H1 (cell line): ENCODE results near the gene CACNA1A. TPM values are rescaled to one million over a fixed set of nuclear protein-coding genes. Genes with fewer than 3 reads are reported as not detected.

Experiments used
- CTCF ChIA-PET: fragments of 300-600 bp; sonication (Branson Sonifier 250); formaldehyde crosslinking; loops from one replicate; lab custom pipeline; 2021; ENCODE audit not compliant: partially characterized antibody; lab: Charles Lee
- POLR2A ChIA-PET: fragments of 300-600 bp; sonication (Branson Sonifier 250); formaldehyde crosslinking; loops from one replicate; lab custom pipeline; 2021; ENCODE audit warnings: inconsistent platforms; ENCODE audit not compliant: partially characterized antibody; lab: Charles Lee
- DNase-seq, 2 experiments: peaks; one replicate each; pipeline versions ENCODE4 v3.0.0 to v3.0.0-alpha.2; 2010 to 2022; ENCODE audit warnings: low spot score in 2 of 2, low read depth in 1 of 2, mixed read lengths in 1 of 2
- FAIRE-seq: peaks from 2 replicates; lab custom pipeline; 2011; peaks lifted over from hg19 to GRCh38; lab: Jason Lieb, UNC
- H2AFZ ChIP-seq: 2 replicates; pipeline ENCODE4 v1.8.1; 2012; ENCODE audit warnings: low read length, inconsistent platforms
- H2AK5ac ChIP-seq: 2 replicates; pipeline ENCODE4 v1.6.1; 2013; ENCODE audit warnings: low read depth, low read length
- H2BK120ac ChIP-seq: replicated peaks from 2 replicates; pipeline ENCODE3; 2013; ENCODE audit warnings: low read depth, low read length, inconsistent platforms
- H2BK12ac ChIP-seq: 2 replicates; pipeline ENCODE4 v1.6.1; 2013; ENCODE audit warnings: low read depth, low read length
- H2BK15ac ChIP-seq: 2 replicates; pipeline ENCODE4 v1.6.1; 2013; ENCODE audit warnings: low read length
- H2BK20ac ChIP-seq: 2 replicates; pipeline ENCODE4 v1.6.1; 2013; ENCODE audit warnings: low read length
- H2BK5ac ChIP-seq: 2 replicates; pipeline ENCODE4 v1.6.1; 2013; ENCODE audit warnings: low read depth, low read length
- H3K14ac ChIP-seq: 2 replicates; pipeline ENCODE4 v1.6.1; 2013; ENCODE audit warnings: inconsistent platforms; ENCODE audit not compliant: insufficient read length
- H3K18ac ChIP-seq: 2 replicates; pipeline ENCODE4 v1.6.1; 2013; ENCODE audit warnings: low read length; ENCODE audit errors: extremely low read depth
- H3K23ac ChIP-seq: 2 replicates; pipeline ENCODE4 v1.6.1; 2013; ENCODE audit warnings: inconsistent platforms; ENCODE audit not compliant: insufficient read length
- H3K23me2 ChIP-seq: 2 replicates; pipeline ENCODE4 v1.6.1; 2013; ENCODE audit warnings: low read depth, low read length
- H3K27ac ChIP-seq: 2 replicates; pipeline ENCODE4 v1.6.1; 2011; ENCODE audit warnings: low read depth, low read length, inconsistent platforms
- H3K27me3 ChIP-seq, 4 experiments: replicated peaks in 1 of 4; 1 replicate in 1 of 4; 2 replicates in 3 of 4; pipeline versions ENCODE4 v1.6.1 to v1.8.1; 2011 to 2013; ENCODE audit warnings: low read length in 3 of 4, mild to moderate bottlenecking in 3 of 4, inconsistent platforms in 2 of 4, mixed read lengths in 2 of 4, moderate library complexity in 1 of 4; ENCODE audit not compliant: control insufficient read depth in 3 of 4, insufficient read depth in 3 of 4; ENCODE audit errors: extremely low read depth in 1 of 4
- H3K36me3 ChIP-seq, 4 experiments: 2 replicates each; pipeline versions ENCODE4 v1.6.1 to v1.8.1; 2011 to 2013; ENCODE audit warnings: mild to moderate bottlenecking in 4 of 4, low read length in 3 of 4, moderate library complexity in 2 of 4, control low read depth in 1 of 4, inconsistent platforms in 1 of 4; ENCODE audit not compliant: insufficient read depth in 4 of 4, control insufficient read depth in 2 of 4
- H3K4ac ChIP-seq: replicated peaks from 2 replicates; pipeline ENCODE3; 2013; ENCODE audit warnings: low read length, low read depth, mixed read lengths, inconsistent platforms; ENCODE audit not compliant: insufficient read length
- H3K4me1 ChIP-seq, 4 experiments: replicated peaks in 1 of 4; 1 replicate in 1 of 4; 2 replicates in 3 of 4; pipeline versions ENCODE4 v1.6.1 to v1.8.1; 2011 to 2013; ENCODE audit warnings: low read length in 3 of 4, inconsistent platforms in 2 of 4, mixed read lengths in 1 of 4; ENCODE audit not compliant: insufficient read depth in 4 of 4, control insufficient read depth in 3 of 4
- H3K4me2 ChIP-seq, 2 experiments: 2 replicates each; pipeline versions ENCODE4 v1.6.1 to v1.8.1; 2011 to 2013; ENCODE audit warnings: low read depth in 2 of 2, low read length in 2 of 2, control low read depth in 1 of 2, inconsistent platforms in 1 of 2, mild to moderate bottlenecking in 1 of 2; ENCODE audit not compliant: insufficient read depth in 1 of 2
- H3K4me3 ChIP-seq, 4 experiments: fragments of 200-600, 300-600 bp in 1 of 4; sonication (generic), shearing (Covaris generic), sonication (Bioruptor Twin) in 1 of 4; 2 replicates each; pipeline versions ENCODE4 v1.5.1 to v1.8.1; 2011 to 2016; ENCODE audit warnings: low read length in 4 of 4, low read depth in 3 of 4, control low read depth in 2 of 4, inconsistent platforms in 2 of 4, mild to moderate bottlenecking in 2 of 4, mixed read lengths in 1 of 4, moderate library complexity in 1 of 4; ENCODE audit not compliant: insufficient read depth in 2 of 4; ENCODE audit errors: extremely low read depth in 1 of 4
- H3K56ac ChIP-seq: replicated peaks from 2 replicates; pipeline ENCODE3; 2013; ENCODE audit warnings: low read depth, mild to moderate bottlenecking, mixed read lengths, low read length, inconsistent platforms; ENCODE audit not compliant: insufficient read length
- H3K79me1 ChIP-seq: 2 replicates; pipeline ENCODE4 v1.6.1; 2013; ENCODE audit warnings: low read depth, low read length, control low read depth
- H3K79me2 ChIP-seq, 2 experiments: 2 replicates each; pipeline versions ENCODE4 v1.6.1 to v1.8.1; 2012 to 2013; ENCODE audit warnings: low read length in 2 of 2, mild to moderate bottlenecking in 2 of 2, inconsistent platforms in 1 of 2; ENCODE audit not compliant: insufficient read depth in 2 of 2, control insufficient read depth in 1 of 2
- H3K9ac ChIP-seq, 4 experiments: replicated peaks in 1 of 4; 1 replicate in 1 of 4; 2 replicates in 3 of 4; pipeline versions ENCODE4 v1.6.1 to v1.8.1; 2011 to 2013; ENCODE audit warnings: low read depth in 3 of 4, low read length in 3 of 4, control low read depth in 2 of 4, mild to moderate bottlenecking in 2 of 4, moderate library complexity in 2 of 4, inconsistent platforms in 1 of 4; ENCODE audit errors: extremely low read depth in 1 of 4
- H3K9me3 ChIP-seq, 2 experiments: 2 replicates each; pipeline versions ENCODE4 v1.6.1 to v1.8.1; 2012 to 2013; ENCODE audit warnings: mild to moderate bottlenecking in 2 of 2, moderate library complexity in 2 of 2, control low read depth in 1 of 2, inconsistent platforms in 1 of 2, low read depth in 1 of 2, low read length in 1 of 2, mixed read lengths in 1 of 2; ENCODE audit not compliant: insufficient read depth in 2 of 2
- H4K20me1 ChIP-seq, 2 experiments: replicated peaks in 1 of 2; 2 replicates each; pipeline versions ENCODE3 to v1.8.1; 2011 to 2013; ENCODE audit warnings: inconsistent platforms in 2 of 2, low read length in 2 of 2, mild to moderate bottlenecking in 1 of 2; ENCODE audit not compliant: insufficient read depth in 2 of 2, control insufficient read depth in 1 of 2
- H4K5ac ChIP-seq: 2 replicates; pipeline ENCODE4 v1.6.1; 2013; ENCODE audit warnings: low read length, low read depth, mixed read lengths, inconsistent platforms; ENCODE audit not compliant: insufficient read length
- H4K8ac ChIP-seq: 2 replicates; pipeline ENCODE4 v1.8.0; 2013; ENCODE audit warnings: mild to moderate bottlenecking, moderate library complexity, low read length, inconsistent platforms; ENCODE audit not compliant: insufficient read depth; ENCODE audit errors: extremely low read depth
- H4K91ac ChIP-seq: replicated peaks from 2 replicates; pipeline ENCODE3; 2013; ENCODE audit warnings: low read length, mixed read lengths, inconsistent platforms; ENCODE audit not compliant: insufficient read length
- CEBPB ChIP-seq: IDR thresholded peaks from 2 replicates; pipeline ENCODE4 v1.6.1; 2012; ENCODE audit warnings: low read depth, low read length
- CHD2 ChIP-seq: IDR thresholded peaks from 2 replicates; pipeline ENCODE4 v1.6.1; 2012; ENCODE audit warnings: low read length, improper control_type of control experiment
- CREB1 ChIP-seq: IDR thresholded peaks from 2 replicates; pipeline ENCODE4 v1.6.1; 2012; ENCODE audit warnings: inconsistent platforms
- EGR1 ChIP-seq: IDR thresholded peaks from 2 replicates; pipeline ENCODE4 v1.6.1; 2011; ENCODE audit warnings: low read depth, low read length, borderline replicate concordance
- EZH2 ChIP-seq: fragments of 200-600 bp; sonication (generic); IDR thresholded peaks from 2 replicates; pipeline ENCODE4 v1.7.1; 2012; ENCODE audit warnings: low read depth, mild to moderate bottlenecking, moderate library complexity, low read length, inconsistent platforms; ENCODE audit not compliant: severe bottlenecking
- KDM1A ChIP-seq: fragments of 200-600, 300-600 bp; sonication (generic); IDR thresholded peaks from 2 replicates; pipeline ENCODE4 v1.7.1; 2016; ENCODE audit warnings: mild to moderate bottlenecking, low read length, borderline replicate concordance
- KDM5A ChIP-seq: fragments of 200-600 bp; IDR thresholded peaks from 2 replicates; pipeline ENCODE4 v1.7.1; 2012; ENCODE audit warnings: mild to moderate bottlenecking, low read length, inconsistent platforms, mixed read lengths
- NANOG ChIP-seq: IDR thresholded peaks from 2 replicates; pipeline ENCODE4 v1.6.1; 2011; ENCODE audit warnings: low read length, low read depth, mild to moderate bottlenecking, inconsistent platforms; ENCODE audit not compliant: insufficient read depth, poor library complexity, severe bottlenecking
- RFX5 ChIP-seq: IDR thresholded peaks from 2 replicates; pipeline ENCODE4 v1.6.1; 2011; ENCODE audit warnings: low read depth, low read length, improper control_type of control experiment, borderline replicate concordance
- RXRA ChIP-seq: IDR thresholded peaks from 2 replicates; pipeline ENCODE4 v1.6.1; 2011; ENCODE audit warnings: low read depth, mild to moderate bottlenecking, low read length, moderate library complexity; ENCODE audit not compliant: insufficient read depth
- WGBS, 2 experiments: shearing (Covaris generic) in 1 of 2; methylation state at CpG; one replicate each; pipeline versions ENCODE4 v1.1.6 to v1.1.7; 2013 to 2015; ENCODE audit warnings: low lambda C conversion rate in 2 of 2, mixed read lengths in 2 of 2, inconsistent platforms in 1 of 2, low coverage in 1 of 2, missing lambda C conversion rate in 1 of 2; ENCODE audit not compliant: insufficient replicate concordance in 2 of 2, insufficient coverage in 1 of 2, insufficient read length in 1 of 2; ENCODE audit errors: extremely low coverage in 1 of 2, missing lambda C conversion rate in 1 of 2; 5-methylcytosine and 5-hydroxymethylcytosine counted together
- polyA plus RNA-seq, 7 experiments: library from polyadenylated mRNA; depleted of rRNA in 3 of 7; stranded (reverse) in 5 of 7; unstranded in 2 of 7; fragments of >200 nt in 5 of 7; fragments of 200-250 nt in 2 of 7; gene quantifications; 1 replicate in 5 of 7; 2 replicates in 1 of 7; 4 replicates in 1 of 7; pipeline versions ENCODE4 v1.2.1 to v1.2.3, GENCODE V29; 2011 to 2013; ENCODE audit warnings: missing spikeins in 2 of 7, mixed read lengths in 2 of 7
- total RNA-seq: library from RNA; stranded (reverse); fragmentation: NEBNext Ultra II Directional; extraction: Animal tissue kit (Norgen Biotek cat#: 25700); gene quantifications from 2 replicates; pipeline ENCODE4 v1.2.1, GENCODE V29; 2021

Gene CACNA1A
- total and polyA plus RNA-seq, 2 of the 8 experiments (the other 6 are each of a cell fraction or from before 2014, with no cell fraction given), result 10.7 to 25.3 TPM

DNA sequence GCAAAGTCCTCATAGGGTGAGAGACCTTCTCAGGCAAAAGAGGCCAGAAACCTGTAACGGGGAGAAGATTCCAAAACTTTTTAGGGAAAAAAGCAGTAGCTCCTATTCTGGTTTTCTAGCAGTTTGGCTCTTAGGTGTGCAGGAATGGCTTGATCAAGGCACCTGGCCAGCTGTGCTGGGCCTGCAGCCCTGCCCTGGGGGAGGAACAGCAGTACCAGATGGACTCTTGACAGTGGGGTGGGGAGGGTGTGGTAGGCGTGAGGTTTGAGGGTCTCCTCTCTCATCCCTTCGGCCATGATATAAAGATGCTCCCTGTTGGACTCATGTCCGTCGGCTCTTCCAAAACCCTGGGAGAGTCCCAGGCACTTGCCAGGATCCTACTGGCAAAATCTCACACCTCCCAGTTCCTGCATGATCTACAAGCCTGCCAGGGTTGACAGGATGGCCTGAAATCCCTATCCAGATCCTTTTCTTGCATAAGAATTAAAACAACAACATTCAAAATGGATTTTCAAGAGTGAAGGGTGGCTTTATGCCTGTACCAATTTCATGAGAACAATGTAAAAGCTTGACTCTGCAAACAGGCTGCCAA, 235.7 kb downstream of the CACNA1A start:
- ChIA-PET CTCF (no interaction called here), POLR2A (no interaction called here)
- Histone ChIP-seq H3K4me2 (no peak overlapping the region), H3K79me2 (no peaks in the 10 kb centered on the region), H3K9ac (no peak overlapping the region), H4K5ac (no peak overlapping the region), H3K4me1 (no peaks in the 10 kb centered on the region), H4K20me1 (no peaks in the 10 kb centered on the region), H2BK12ac (no peak overlapping the region), H3K36me3 (peaks cover 4 to 16% (median 4%) of the 10 kb centered on the region in 4 experiments; a peak in 4 of 8 replicates), H2AK5ac (no peak overlapping the region), H4K91ac (no peak overlapping the region), H3K27ac (no peak overlapping the region), H2BK15ac (no peak overlapping the region), H3K79me1 (no peaks in the 10 kb centered on the region), H3K56ac (no peak overlapping the region), H2BK20ac (no peak overlapping the region), H2BK5ac (no peak overlapping the region), H3K4ac (no peak overlapping the region), H3K4me3 (no peak overlapping the region), H2AFZ (no peak overlapping the region), H3K23me2 (no peaks in the 10 kb centered on the region; the same call in 1 of the 2 replicates), H3K18ac (no peak overlapping the region), H4K8ac (no peak overlapping the region), H3K23ac (no peak overlapping the region), H3K9me3 (peaks cover 5 to 12% of the 10 kb centered on the region in 2 experiments; a peak in 3 of 4 replicates), H3K27me3 (no peaks in the 10 kb centered on the region), H3K14ac (no peak overlapping the region), H2BK120ac (no peak overlapping the region)
- WGBS, 2 experiments, result 66% methylated on average over 5 of the region's 5 CpGs; no CpG with 5 or more reads in 1 of the 2 experiments
- FAIRE-seq (no peak), DNase-seq (no peak)
- TF ChIP-seq CREB1 (no peak), EGR1 (no peak), KDM1A (no peak), CEBPB (no peak), NANOG (no peak), CHD2 (no peak), KDM5A (no peak), RFX5 (no peak), RXRA (no peak), EZH2 (no peak)
